NCI-H446 treated with DMSO at 0.1 percent for 48 hours (cell line): ENCODE data around the gene PDCD4.

ENCODE experiments used
- DNase-seq: peaks from one replicate; lab custom pipeline; 2025; lab: John Stamatoyannopoulos, UW

Gene PDCD4

GRCh38 chr10:110919349-110919931 lies 47.7 kb downstream of the PDCD4 start, which contains the start of gene SHOC2:
TSS of gene SHOC2 (plus strand) at chr10:110919604. CDS start at chr10:110964359, 44,755 bp downstream.
- DNase-seq, result no peak

- no peak for DNase-seq
Measured at GRCh38 chr10:110919971-110920881, 48.5 kb downstream of the PDCD4 start.

GRCh38 chr10:110923856-110924493 lies 52.2 kb downstream of the PDCD4 start:
- DNase-seq, result no peak

- no peak for DNase-seq
Measured at GRCh38 chr10:110927461-110927860, 55.7 kb downstream of the PDCD4 start.

GRCh38 chr10:110931769-110932381 lies 60.1 kb downstream of the PDCD4 start:
- DNase-seq, result no peak

GRCh38 chr10:110932505-110933180 lies 60.9 kb downstream of the PDCD4 start:
- no peak for DNase-seq

GRCh38 chr10:110936757-110937156 lies 65.0 kb downstream of the PDCD4 start:
- DNase-seq, result no peak

- no peak for DNase-seq
Measured at GRCh38 chr10:110939419-110939818, 67.7 kb downstream of the PDCD4 start.

GRCh38 chr10:110944792-110945396 lies 73.2 kb downstream of the PDCD4 start:
- no peak for DNase-seq

- DNase-seq, result no peak
Measured at GRCh38 chr10:110946496-110946895, 74.8 kb downstream of the PDCD4 start.

- DNase-seq, result no peak
Measured at GRCh38 chr10:110947061-110947595, 75.4 kb downstream of the PDCD4 start.
